ENCODE data around the gene FNDC3B. TPM values are rescaled to one million over a fixed set of nuclear protein-coding genes. Genes with fewer than 3 reads are reported as not detected.
"Not testable (repeated sequence)": the region's sequence is repeated elsewhere in the genome, so short reads cannot be mapped to it uniquely, and the experiment has no call there.

The FNDC3B gene
- total RNA-seq, 1 donor from 2014 or later: 54.9 TPM

DNA sequence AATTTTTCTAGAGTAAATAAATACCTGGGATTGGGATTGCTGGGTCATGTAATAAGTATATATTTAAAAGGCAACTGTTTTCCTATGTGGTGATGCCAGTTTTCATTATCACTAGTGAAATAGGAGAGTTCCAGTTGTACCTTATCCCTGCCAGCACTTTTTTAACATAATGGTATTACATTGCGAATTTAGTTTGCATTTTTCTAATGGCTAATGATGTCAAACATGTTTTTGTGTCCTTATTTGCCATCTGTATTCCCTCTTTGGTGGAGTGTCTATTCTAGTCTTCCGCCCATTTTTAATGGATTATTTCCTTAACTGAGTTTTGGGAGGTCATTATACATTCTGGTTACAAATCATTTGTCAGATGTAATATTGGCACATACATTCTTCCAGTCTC lies 320.6 kb downstream of the FNDC3B start:
- intact Hi-C loops (cut with DNase I): no loop called here
- H3K4me3 ChIP-seq: no peak overlapping the region
- TF ChIP-seq CTCF (IDR thresholded peaks at IDR 0.05): no peak
- peaks cover 20 to 40% of the 10 kb centered on the region in 2 donors for H3K36me3 ChIP-seq
- peaks cover 0 to 17% of the 10 kb centered on the region in 2 donors for H3K4me1 ChIP-seq
- H3K9me3 ChIP-seq: no peaks in the 10 kb centered on the region
- no peak overlapping the region for H3K27ac ChIP-seq
- H3K27me3 ChIP-seq: no peaks in the 10 kb centered on the region
- DNase-seq (ENCODE audit: low spot score in 2 of 2): no peak

GRCh38 chr3:172362583-172362982 lies 323.2 kb downstream of the FNDC3B start:
- DNase-seq (ENCODE audit: low spot score in 2 of 2): no peak
- H3K9me3 ChIP-seq: no peaks in the 10 kb centered on the region
- no peak overlapping the region for H3K27ac ChIP-seq
- H3K4me3 ChIP-seq: no peak overlapping the region
- no peaks in the 10 kb centered on the region for H3K27me3 ChIP-seq
- peaks cover 0 to 6% of the 10 kb centered on the region in 2 donors for H3K4me1 ChIP-seq
- intact Hi-C loops (cut with DNase I): no loop called here
- peaks cover 20 to 49% of the 10 kb centered on the region in 2 donors for H3K36me3 ChIP-seq
- TF ChIP-seq CTCF (IDR thresholded peaks at IDR 0.05): no peak

- Histone ChIP-seq H3K4me1 (no peaks in the 10 kb centered on the region), H3K36me3 (peaks cover 20 to 49% of the 10 kb centered on the region in 2 donors), H3K27ac (no peak overlapping the region), H3K9me3 (no peaks in the 10 kb centered on the region), H3K4me3 (no peak overlapping the region), H3K27me3 (no peaks in the 10 kb centered on the region)
- TF ChIP-seq CTCF (IDR thresholded peaks at IDR 0.05): no peak
- DNase-seq (ENCODE audit: low spot score in 2 of 2): no peak
- intact Hi-C loops (cut with DNase I): no loop called here
These were observed 325.1 kb downstream of the FNDC3B start for GRCh38 chr3:172364374-172365027.

- DNase-seq (ENCODE audit: low spot score in 2 of 2): no peak
- no peak for TF ChIP-seq CTCF (IDR thresholded peaks at IDR 0.05)
- intact Hi-C loops (cut with DNase I): no loop called here
These were observed 325.7 kb downstream of the FNDC3B start for GRCh38 chr3:172365028-172365567.

DNA sequence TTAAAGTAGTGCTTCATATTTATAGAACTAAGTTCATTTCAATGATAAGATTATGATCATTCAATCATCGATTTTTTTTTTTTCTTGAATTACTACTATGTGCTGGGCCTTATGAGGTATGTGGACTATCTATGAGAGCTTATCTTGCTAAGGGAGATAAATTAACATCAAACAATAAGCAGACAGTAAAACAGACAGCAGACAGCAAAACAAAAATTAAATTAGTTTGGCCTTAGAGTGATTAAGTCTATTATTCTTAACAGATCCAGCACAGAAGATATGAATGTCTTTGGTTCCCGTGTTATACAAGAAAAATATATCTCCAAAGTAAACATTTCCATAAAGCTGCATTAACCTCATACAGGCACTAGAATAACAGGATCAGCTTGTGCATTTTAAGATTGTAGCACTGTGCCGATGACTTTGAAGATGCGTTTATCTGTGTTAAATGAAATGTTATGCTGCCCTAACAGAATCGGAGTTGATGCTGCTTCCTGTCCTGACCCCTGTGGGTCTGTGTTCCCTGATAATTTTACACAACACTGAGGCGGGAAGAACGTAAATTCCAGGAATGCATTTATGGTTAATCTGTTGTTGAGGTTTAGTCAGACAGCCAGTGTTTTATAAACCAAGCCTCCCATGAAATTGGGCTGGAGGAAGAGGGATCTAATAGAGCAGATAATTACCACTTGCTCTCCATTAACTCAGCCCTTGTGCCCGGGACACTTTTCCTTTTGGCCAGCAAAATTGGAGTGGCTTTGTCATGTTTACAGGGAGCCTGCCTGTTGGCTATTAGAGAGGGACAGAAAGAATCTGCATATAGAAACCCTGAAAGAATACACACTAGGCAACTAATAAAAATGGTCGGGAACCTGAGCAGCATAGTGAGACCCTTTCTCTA lies 328.1 kb downstream of the FNDC3B start:
- no peaks in the 10 kb centered on the region for H3K9me3 ChIP-seq
- intact Hi-C loops (cut with DNase I): no loop called here
- no peak for TF ChIP-seq CTCF (IDR thresholded peaks at IDR 0.05)

More at GRCh38 chr3:172365028-172365567, 325.7 kb downstream of the FNDC3B start:
- Histone ChIP-seq H3K36me3 (peaks cover 20 to 48% of the 10 kb centered on the region in 2 donors), H3K27me3 (no peaks in the 10 kb centered on the region), H3K4me1 (no peaks in the 10 kb centered on the region), H3K27ac (no peak overlapping the region), H3K9me3 (no peaks in the 10 kb centered on the region), H3K4me3 (no peak overlapping the region)

DNA sequence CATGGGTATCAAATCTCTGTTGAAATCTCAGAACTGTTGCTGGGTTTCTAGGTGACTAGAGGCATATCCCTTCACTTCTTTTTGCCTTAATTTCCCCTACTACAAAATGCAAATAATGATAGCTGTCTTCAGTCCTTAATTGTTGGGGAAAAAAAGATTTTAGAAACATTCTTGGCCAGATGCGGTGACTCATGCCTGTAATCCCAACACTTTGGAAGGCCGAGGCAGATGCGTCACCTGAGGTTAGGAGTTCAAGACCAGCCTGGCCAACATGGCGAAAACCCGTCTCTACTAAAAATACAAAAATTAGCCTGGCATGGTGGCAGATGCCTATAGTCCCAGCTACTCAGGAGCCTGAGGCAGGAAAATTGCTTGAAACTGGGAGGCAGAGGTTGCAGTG lies 329.2 kb downstream of the FNDC3B start:
- H3K4me1 ChIP-seq; H3K27me3 ChIP-seq; DNase-seq (ENCODE audit: low spot score in 2 of 2); H3K4me3 ChIP-seq; H3K9me3 ChIP-seq; H3K27ac ChIP-seq; intact Hi-C loops (cut with DNase I): not testable (repeated sequence)
- peaks cover 27 to 47% of the 10 kb centered on the region in 2 donors for H3K36me3 ChIP-seq

More for the DNA sequence above, 328.1 kb downstream of the FNDC3B start:
- Histone ChIP-seq H3K27me3 (no peaks in the 10 kb centered on the region), H3K27ac (no peak overlapping the region), H3K4me1 (no peaks in the 10 kb centered on the region), H3K36me3 (peaks cover 27 to 48% of the 10 kb centered on the region in 2 donors), H3K4me3 (no peak overlapping the region)
- no peak for DNase-seq (ENCODE audit: low spot score in 2 of 2)

Measured in ascending aorta (tissue), 2 donors.